ENCODE results near the gene ETNK2. TPM values are rescaled to one million over a fixed set of nuclear protein-coding genes. Genes with fewer than 3 reads are reported as not detected.

ETNK2 gene
- polyA plus RNA-seq, 2 donors: 9.5 to 16.1 TPM

- Histone ChIP-seq H3K27me3 (ENCODE audit: control insufficient read depth in 1 of 2, insufficient read depth in 2 of 2, low read length in 2 of 2) (no peaks in the 10 kb centered on the region), H3K4me3 (ENCODE audit: low read depth in 1 of 2, low read length in 2 of 2) (no peak overlapping the region), H3K9me3 (ENCODE audit: control insufficient read depth in 2 of 2, insufficient read depth in 1 of 2, low read depth in 1 of 2, low read length in 1 of 2) (no peaks in the 10 kb centered on the region), H3K36me3 (ENCODE audit: control insufficient read depth in 2 of 2, insufficient read depth in 2 of 2, low read length in 1 of 2) (peaks cover 5 to 21% of the 10 kb centered on the region in 2 donors), H3K27ac (ENCODE audit: low read depth in 2 of 2, low read length in 1 of 2) (no peak overlapping the region), H3K4me1 (ENCODE audit: control insufficient read depth in 2 of 2, insufficient read depth in 2 of 2, low read length in 1 of 2) (peaks cover 2 to 19% of the 10 kb centered on the region in 2 donors)
- WGBS, 2 donors: 45 to 61% methylated on average over 4 of the region's 4 CpGs
These were observed 21.7 kb downstream of the ETNK2 start for GRCh38 chr1:204130178-204130577.

GRCh38 chr1:204128964-204129896, 22.6 kb downstream of the ETNK2 start:
- Histone ChIP-seq H3K27me3 (ENCODE audit: control insufficient read depth in 1 of 2, insufficient read depth in 2 of 2, low read length in 2 of 2) (no peaks in the 10 kb centered on the region), H3K36me3 (ENCODE audit: control insufficient read depth in 2 of 2, insufficient read depth in 2 of 2, low read length in 1 of 2) (peaks cover 5 to 22% of the 10 kb centered on the region in 2 donors), H3K4me3 (ENCODE audit: low read depth in 1 of 2, low read length in 2 of 2) (peak overlapping the region in 1 of 2 donors; percentile 16), H3K9me3 (ENCODE audit: control insufficient read depth in 2 of 2, insufficient read depth in 1 of 2, low read depth in 1 of 2, low read length in 1 of 2) (no peaks in the 10 kb centered on the region), H3K27ac (ENCODE audit: low read depth in 2 of 2, low read length in 1 of 2) (peak overlapping the region in 1 of 2 donors; percentile 59), H3K4me1 (ENCODE audit: control insufficient read depth in 2 of 2, insufficient read depth in 2 of 2, low read length in 1 of 2) (peaks cover 2 to 19% of the 10 kb centered on the region in 2 donors)
- 16 to 19% methylated on average over 29 of the region's 29 CpGs for WGBS, 2 donors

GRCh38 chr1:204128464-204128963, 23.3 kb downstream of the ETNK2 start:
- Histone ChIP-seq H3K36me3 (ENCODE audit: control insufficient read depth in 2 of 2, insufficient read depth in 2 of 2, low read length in 1 of 2) (peaks cover 0 to 23% of the 10 kb centered on the region in 2 donors), H3K4me1 (ENCODE audit: control insufficient read depth in 2 of 2, insufficient read depth in 2 of 2, low read length in 1 of 2) (peaks cover 2 to 19% of the 10 kb centered on the region in 2 donors), H3K27me3 (ENCODE audit: control insufficient read depth in 1 of 2, insufficient read depth in 2 of 2, low read length in 2 of 2) (no peaks in the 10 kb centered on the region), H3K9me3 (ENCODE audit: control insufficient read depth in 2 of 2, insufficient read depth in 1 of 2, low read depth in 1 of 2, low read length in 1 of 2) (no peaks in the 10 kb centered on the region), H3K4me3 (ENCODE audit: low read depth in 1 of 2, low read length in 2 of 2) (no peak overlapping the region), H3K27ac (ENCODE audit: low read depth in 2 of 2, low read length in 1 of 2) (no peak overlapping the region)
- WGBS, 2 donors: 67 to 76% methylated on average over 4 of the region's 4 CpGs

- Histone ChIP-seq H3K9me3 (ENCODE audit: control insufficient read depth in 2 of 2, insufficient read depth in 1 of 2, low read depth in 1 of 2, low read length in 1 of 2) (no peaks in the 10 kb centered on the region), H3K4me1 (ENCODE audit: control insufficient read depth in 2 of 2, insufficient read depth in 2 of 2, low read length in 1 of 2) (peaks cover 2 to 19% of the 10 kb centered on the region in 2 donors), H3K27ac (ENCODE audit: low read depth in 2 of 2, low read length in 1 of 2) (no peak overlapping the region), H3K36me3 (ENCODE audit: control insufficient read depth in 2 of 2, insufficient read depth in 2 of 2, low read length in 1 of 2) (peaks cover 0 to 31% of the 10 kb centered on the region in 2 donors), H3K27me3 (ENCODE audit: control insufficient read depth in 1 of 2, insufficient read depth in 2 of 2, low read length in 2 of 2) (no peaks in the 10 kb centered on the region), H3K4me3 (ENCODE audit: low read depth in 1 of 2, low read length in 2 of 2) (no peak overlapping the region)
- WGBS, 2 donors: 36 to 38% methylated on average over 5 of the region's 5 CpGs
These were observed 24.1 kb downstream of the ETNK2 start for GRCh38 chr1:204127597-204128242.

- Histone ChIP-seq H3K27ac (ENCODE audit: low read depth in 2 of 2, low read length in 1 of 2) (peak overlapping the region in 1 of 2 donors; percentile 12), H3K27me3 (ENCODE audit: control insufficient read depth in 1 of 2, insufficient read depth in 2 of 2, low read length in 2 of 2) (no peaks in the 10 kb centered on the region), H3K36me3 (ENCODE audit: control insufficient read depth in 2 of 2, insufficient read depth in 2 of 2, low read length in 1 of 2) (peaks cover 0 to 38% of the 10 kb centered on the region in 2 donors), H3K4me3 (ENCODE audit: low read depth in 1 of 2, low read length in 2 of 2) (no peak overlapping the region), H3K9me3 (ENCODE audit: control insufficient read depth in 2 of 2, insufficient read depth in 1 of 2, low read depth in 1 of 2, low read length in 1 of 2) (no peaks in the 10 kb centered on the region), H3K4me1 (ENCODE audit: control insufficient read depth in 2 of 2, insufficient read depth in 2 of 2, low read length in 1 of 2) (peaks cover 2 to 19% of the 10 kb centered on the region in 2 donors)
- 37 to 49% methylated on average over 7 of the region's 7 CpGs for WGBS, 2 donors
These were observed 24.9 kb downstream of the ETNK2 start for GRCh38 chr1:204126956-204127355.

- WGBS, 2 donors: 60 to 69% methylated on average over 8 of the region's 8 CpGs
- H3K36me3 ChIP-seq (ENCODE audit: control insufficient read depth in 2 of 2, insufficient read depth in 2 of 2, low read length in 1 of 2): peaks cover 0 to 43% of the 10 kb centered on the region in 2 donors
- peaks cover 2 to 16% of the 10 kb centered on the region in 2 donors for H3K4me1 ChIP-seq (ENCODE audit: control insufficient read depth in 2 of 2, insufficient read depth in 2 of 2, low read length in 1 of 2)
- H3K4me3 ChIP-seq (ENCODE audit: low read depth in 1 of 2, low read length in 2 of 2): no peak overlapping the region
- no peaks in the 10 kb centered on the region for H3K9me3 ChIP-seq (ENCODE audit: control insufficient read depth in 2 of 2, insufficient read depth in 1 of 2, low read depth in 1 of 2, low read length in 1 of 2)
- H3K27ac ChIP-seq (ENCODE audit: low read depth in 2 of 2, low read length in 1 of 2): no peak overlapping the region
- H3K27me3 ChIP-seq (ENCODE audit: control insufficient read depth in 1 of 2, insufficient read depth in 2 of 2, low read length in 2 of 2): no peaks in the 10 kb centered on the region
These were observed 25.5 kb downstream of the ETNK2 start for GRCh38 chr1:204126386-204126785.

- peaks cover 0 to 12% of the 10 kb centered on the region in 2 donors for H3K4me1 ChIP-seq (ENCODE audit: control insufficient read depth in 2 of 2, insufficient read depth in 2 of 2, low read length in 1 of 2)
- H3K4me3 ChIP-seq (ENCODE audit: low read depth in 1 of 2, low read length in 2 of 2): no peak overlapping the region
- 89 to 90% methylated on average over 18 of the region's 18 CpGs for WGBS, 2 donors
- no peaks in the 10 kb centered on the region for H3K9me3 ChIP-seq (ENCODE audit: control insufficient read depth in 2 of 2, insufficient read depth in 1 of 2, low read depth in 1 of 2, low read length in 1 of 2)
- no peaks in the 10 kb centered on the region for H3K27me3 ChIP-seq (ENCODE audit: control insufficient read depth in 1 of 2, insufficient read depth in 2 of 2, low read length in 2 of 2)
- H3K27ac ChIP-seq (ENCODE audit: low read depth in 2 of 2, low read length in 1 of 2): no peak overlapping the region
- peaks cover 0 to 43% of the 10 kb centered on the region in 2 donors for H3K36me3 ChIP-seq (ENCODE audit: control insufficient read depth in 2 of 2, insufficient read depth in 2 of 2, low read length in 1 of 2)
These were observed 26.0 kb downstream of the ETNK2 start for GRCh38 chr1:204125759-204126351.

GRCh38 chr1:204124639-204125038, 27.2 kb downstream of the ETNK2 start:
- no peak overlapping the region for H3K4me3 ChIP-seq (ENCODE audit: low read depth in 1 of 2, low read length in 2 of 2)
- H3K9me3 ChIP-seq (ENCODE audit: control insufficient read depth in 2 of 2, insufficient read depth in 1 of 2, low read depth in 1 of 2, low read length in 1 of 2): peaks cover 0 to 2% of the 10 kb centered on the region in 2 donors
- 93% methylated on average over 22 of the region's 22 CpGs for WGBS, 2 donors
- peaks cover 0 to 45% of the 10 kb centered on the region in 2 donors for H3K36me3 ChIP-seq (ENCODE audit: control insufficient read depth in 2 of 2, insufficient read depth in 2 of 2, low read length in 1 of 2)
- H3K27ac ChIP-seq (ENCODE audit: low read depth in 2 of 2, low read length in 1 of 2): no peak overlapping the region
- no peaks in the 10 kb centered on the region for H3K27me3 ChIP-seq (ENCODE audit: control insufficient read depth in 1 of 2, insufficient read depth in 2 of 2, low read length in 2 of 2)
- H3K4me1 ChIP-seq (ENCODE audit: control insufficient read depth in 2 of 2, insufficient read depth in 2 of 2, low read length in 1 of 2): peaks cover 0 to 6% of the 10 kb centered on the region in 2 donors

- H3K36me3 ChIP-seq (ENCODE audit: control insufficient read depth in 2 of 2, insufficient read depth in 2 of 2, low read length in 1 of 2): peaks cover 0 to 51% of the 10 kb centered on the region in 2 donors
- H3K27me3 ChIP-seq (ENCODE audit: control insufficient read depth in 1 of 2, insufficient read depth in 2 of 2, low read length in 2 of 2): no peaks in the 10 kb centered on the region
- 78% methylated on average over 9 of the region's 9 CpGs for WGBS, 2 donors
- H3K4me1 ChIP-seq (ENCODE audit: control insufficient read depth in 2 of 2, insufficient read depth in 2 of 2, low read length in 1 of 2): no peaks in the 10 kb centered on the region
- no peak overlapping the region for H3K4me3 ChIP-seq (ENCODE audit: low read depth in 1 of 2, low read length in 2 of 2)
- H3K27ac ChIP-seq (ENCODE audit: low read depth in 2 of 2, low read length in 1 of 2): no peak overlapping the region
- H3K9me3 ChIP-seq (ENCODE audit: control insufficient read depth in 2 of 2, insufficient read depth in 1 of 2, low read depth in 1 of 2, low read length in 1 of 2): peaks cover 0 to 2% of the 10 kb centered on the region in 2 donors
These were observed 28.5 kb downstream of the ETNK2 start for GRCh38 chr1:204123376-204123775.
